ENCODE data around the gene C7orf33.

GRCh38 chr7:148558914-148559313, 31.7 kb upstream of the C7orf33 start:
- no peak for TF ChIP-seq CTCF (IDR thresholded peaks at IDR 0.05; ENCODE audit: insufficient read depth, low read length)
- no peak for TF ChIP-seq POLR2AphosphoS5 (IDR thresholded peaks at IDR 0.05; ENCODE audit: low read depth)
- no peak for TF ChIP-seq GABPA (IDR thresholded peaks at IDR 0.05; ENCODE audit: low read depth)
